GM19099 (cell line): Measurements from ENCODE around the gene PET100.
A peak's percentile ranks its signal among the peaks of the same experiment; 100 is the strongest.

Source experiments
- POLR2A ChIP-seq: IDR thresholded peaks from 3 replicates; pipeline ENCODE4 v1.6.1; 2011; ENCODE audit warnings: low read depth; ENCODE audit not compliant: insufficient read length; ENCODE audit errors: extremely low read depth

PET100 gene, protein sequence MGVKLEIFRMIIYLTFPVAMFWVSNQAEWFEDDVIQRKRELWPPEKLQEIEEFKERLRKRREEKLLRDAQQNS

DNA sequence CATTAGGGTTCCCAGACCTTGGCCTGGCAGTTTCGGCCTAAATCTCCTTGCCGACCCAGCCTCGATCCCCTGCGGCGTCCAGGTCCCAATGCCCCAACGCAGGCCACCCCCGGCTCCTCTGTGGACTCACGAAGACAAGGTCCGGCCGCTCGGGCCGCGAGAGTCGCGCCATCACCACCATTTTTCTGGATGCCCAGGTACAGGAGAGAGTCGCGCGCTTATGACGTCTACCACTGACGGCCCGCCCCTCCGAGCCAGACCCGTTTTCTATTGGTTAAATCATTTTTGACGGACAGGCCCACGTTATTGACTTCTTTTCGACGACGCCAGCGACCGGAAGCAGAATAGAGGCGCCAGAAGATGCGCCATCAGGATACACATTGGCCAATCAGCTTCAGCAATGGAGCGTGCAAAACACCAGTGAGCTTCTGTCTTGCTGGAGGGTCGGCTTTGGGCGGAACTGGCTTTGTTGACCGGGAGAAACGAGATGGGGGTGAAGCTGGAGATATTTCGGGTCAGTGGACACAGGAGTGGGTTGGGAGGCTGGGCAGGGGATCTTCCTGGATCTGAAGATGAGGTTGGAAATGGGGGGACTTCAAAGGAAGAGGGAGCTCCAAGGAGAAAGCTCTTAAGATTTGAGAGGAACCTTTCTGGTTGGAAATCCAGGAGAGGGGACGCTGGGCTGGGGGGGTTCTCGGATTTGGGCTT is at the start of gene PET100, which contains the start of gene XAB2:
Gene PET100, plus strand, starts transcription at position 447 of the 708 bp plus-strand sequence. Its CDS starts 41 bp downstream, at position 488.
Gene XAB2, minus strand, starts transcription at position 199 of the 708 bp plus-strand sequence. Its CDS starts 18 bp downstream, at position 181.
- peak; percentile 59 for TF ChIP-seq POLR2A

DNA sequence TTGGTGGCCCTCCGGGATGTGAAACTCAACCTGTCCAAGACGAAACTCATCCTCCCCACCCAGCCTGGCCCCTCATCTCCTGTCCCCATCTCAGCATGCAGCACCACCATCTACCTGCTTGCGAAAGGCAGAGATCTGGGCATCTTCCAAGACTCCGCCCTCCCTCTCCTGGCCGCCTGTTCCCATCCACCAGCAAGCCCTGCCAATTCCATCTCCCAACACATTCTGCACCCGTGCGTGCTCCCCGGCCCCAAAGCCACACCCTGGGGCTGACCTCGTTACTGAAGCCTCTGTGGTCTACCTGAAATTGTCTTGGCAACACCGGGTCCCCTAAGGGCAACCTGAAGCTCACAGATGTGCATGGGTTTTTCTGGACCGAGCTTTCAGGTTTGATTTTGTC is 47.1 kb upstream of the PET100 start:
- no peak for TF ChIP-seq POLR2A

DNA sequence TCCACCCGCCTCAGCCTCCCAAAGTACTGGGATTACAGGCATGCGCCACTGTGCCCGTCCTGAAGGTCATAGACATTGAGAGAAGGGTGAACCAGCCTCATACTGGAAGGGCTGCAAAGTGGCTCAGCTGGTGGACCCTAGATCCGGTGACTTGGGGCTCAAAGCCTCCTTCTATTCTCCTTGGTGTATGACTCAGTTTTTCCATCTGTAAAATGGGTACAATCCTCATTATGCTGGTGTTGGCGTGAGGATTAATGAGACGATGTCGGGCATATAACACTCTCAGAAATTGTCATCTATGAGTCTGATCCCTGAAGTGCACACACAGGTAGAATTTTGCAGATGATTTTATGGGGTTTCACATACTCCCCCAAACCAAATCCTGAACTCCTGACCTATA is 39.8 kb upstream of the PET100 start:
- no peak for TF ChIP-seq POLR2A

DNA sequence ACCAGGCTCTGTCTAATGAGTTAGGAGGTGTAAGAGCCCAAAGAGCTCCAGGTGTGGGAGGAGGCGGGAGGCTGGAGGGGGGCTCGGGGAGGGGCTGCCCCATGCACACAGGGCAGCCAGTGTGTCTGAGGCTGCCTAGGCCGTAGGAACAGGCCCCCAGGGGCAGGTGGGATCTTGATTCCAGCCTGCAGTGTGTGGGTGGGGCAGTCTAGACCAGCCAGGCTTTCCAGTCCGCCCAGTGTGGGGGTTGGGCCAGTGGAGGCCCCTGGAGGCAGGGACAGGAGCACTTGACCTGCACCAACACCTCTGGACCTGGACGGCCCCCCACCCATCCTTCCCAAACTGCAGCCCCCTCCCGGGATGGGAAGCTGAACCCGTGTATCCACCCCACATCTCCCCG is 39.3 kb upstream of the PET100 start:
- no peak for TF ChIP-seq POLR2A

DNA sequence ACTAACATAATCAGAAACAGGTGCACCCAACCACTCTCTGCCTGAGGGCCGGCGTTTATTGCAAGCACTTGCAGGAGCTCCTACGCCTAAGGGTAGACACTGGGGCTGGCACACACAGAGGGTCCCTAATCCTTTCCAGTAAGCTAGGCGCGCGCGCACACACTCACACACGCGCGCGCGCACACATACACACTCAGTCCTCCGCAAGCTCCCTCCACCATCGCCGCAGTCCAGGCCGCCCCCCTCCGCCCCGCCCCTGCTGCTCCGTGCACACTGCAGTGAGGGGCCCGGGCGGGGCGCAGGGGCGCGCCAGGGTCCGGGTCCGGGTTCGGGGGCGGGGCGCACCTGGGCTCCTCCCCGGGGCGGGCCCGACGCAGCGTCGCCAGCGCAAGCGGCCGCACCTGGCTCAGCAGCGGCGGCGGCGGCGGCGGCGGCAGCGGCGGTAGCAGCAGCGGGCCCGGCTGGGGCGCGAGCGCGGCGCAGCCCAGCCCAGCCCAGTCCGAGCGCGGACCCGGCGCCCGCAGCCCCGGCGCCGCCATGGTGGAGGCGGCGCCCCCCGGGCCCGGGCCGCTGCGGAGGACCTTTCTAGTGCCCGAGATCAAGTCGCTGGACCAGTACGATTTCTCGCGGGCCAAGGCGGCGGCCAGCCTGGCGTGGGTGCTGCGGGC is 34.0 kb upstream of the PET100 start, which contains the start of gene CAMSAP3:
Gene CAMSAP3, plus strand, starts transcription at position 398 of the 668 bp plus-strand sequence. Its CDS starts 140 bp downstream, at position 538.
- no peak for TF ChIP-seq POLR2A

DNA sequence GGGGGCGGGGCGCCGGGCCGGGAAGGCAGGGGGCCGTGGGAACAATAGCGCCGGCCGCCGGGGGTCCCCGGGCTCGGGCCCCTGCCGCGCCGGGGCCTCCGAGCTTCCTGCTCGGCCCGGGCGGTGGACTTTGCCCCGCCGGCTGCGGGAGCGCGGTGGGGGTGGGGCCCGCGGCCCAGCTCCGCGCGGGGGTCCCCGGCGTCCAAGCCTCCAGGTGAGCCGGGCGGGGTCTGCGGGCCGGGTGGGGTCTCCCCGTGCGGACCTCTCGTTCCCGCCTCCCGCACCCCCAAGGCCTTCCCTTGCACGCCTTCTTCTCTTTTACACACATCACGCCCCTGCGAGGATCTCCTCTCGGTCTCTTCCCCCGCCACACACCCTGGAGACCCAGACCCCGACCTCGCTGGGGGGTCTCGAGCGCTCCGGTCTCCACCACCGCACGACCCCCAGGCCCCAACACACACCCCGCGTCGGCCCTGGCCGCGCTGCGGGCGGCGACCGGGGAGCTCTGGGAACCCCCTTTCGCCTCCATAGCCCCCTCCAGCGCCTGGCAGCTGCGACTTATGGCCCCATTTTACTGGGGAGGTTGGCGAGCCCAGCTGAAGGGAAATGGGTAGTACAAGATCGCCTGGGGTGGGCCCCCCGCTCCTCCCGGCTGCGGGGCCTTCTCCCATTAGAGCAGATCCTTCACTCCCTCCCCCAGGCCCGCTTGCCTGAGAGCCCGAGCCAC is 33.2 kb upstream of the PET100 start:
- no peak for TF ChIP-seq POLR2A

DNA sequence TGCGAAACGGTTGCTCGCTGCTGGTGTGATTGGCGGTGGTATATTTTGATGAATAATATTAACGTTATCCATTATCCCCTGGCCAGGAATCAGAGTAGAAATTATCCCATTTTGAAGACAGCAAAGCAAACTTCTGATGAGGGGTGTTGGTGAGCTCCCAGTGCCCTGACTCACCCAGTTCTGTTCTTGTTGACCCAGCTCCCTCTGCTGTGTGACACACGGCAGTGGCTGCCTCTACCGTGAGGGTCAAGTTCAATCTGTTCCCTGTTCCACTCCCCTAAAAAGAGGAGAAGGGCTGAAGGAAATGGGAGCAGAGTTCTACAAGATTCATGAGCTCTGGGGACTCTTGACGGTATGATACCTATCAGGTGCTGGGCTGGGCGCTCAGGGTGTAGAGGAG is 31.9 kb upstream of the PET100 start:
- TF ChIP-seq POLR2A: no peak

DNA sequence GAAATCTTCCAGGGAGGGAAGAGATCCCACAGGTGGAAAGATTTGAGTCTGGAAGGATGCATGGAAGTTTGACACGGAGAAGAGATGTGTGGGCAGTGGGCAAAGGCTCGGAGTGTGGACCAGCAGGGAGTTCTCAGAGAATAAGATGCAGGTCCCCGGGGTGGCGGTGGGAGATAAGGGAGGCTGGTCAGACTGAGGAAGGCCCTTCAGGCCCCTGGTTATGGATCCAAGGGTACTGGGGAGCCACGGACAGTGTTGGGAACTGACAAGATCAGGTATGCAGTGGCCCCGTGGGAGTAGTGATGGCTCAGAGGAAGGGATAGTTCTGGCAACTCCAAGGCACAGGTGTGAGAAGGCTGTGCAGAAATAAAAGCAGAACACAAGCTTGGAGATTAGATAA is 31.4 kb upstream of the PET100 start:
- no peak for TF ChIP-seq POLR2A

DNA sequence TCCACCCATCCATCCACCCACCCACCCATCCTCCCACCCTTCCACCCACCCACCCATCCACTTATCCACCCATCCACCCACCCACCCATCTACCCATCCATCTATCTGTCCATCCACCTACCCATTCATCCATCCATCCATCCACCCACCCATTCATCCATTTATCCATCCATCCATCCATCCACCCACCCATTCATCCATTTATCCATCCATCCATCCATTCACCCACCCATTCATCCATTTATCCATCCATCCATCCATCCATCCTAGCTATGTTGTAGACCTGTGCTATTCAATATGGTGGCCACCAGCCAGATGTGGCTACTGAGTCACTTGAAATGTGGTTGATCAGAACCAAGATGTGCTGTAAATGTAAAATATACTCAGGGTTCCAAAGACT is 28.9 kb upstream of the PET100 start:
- TF ChIP-seq POLR2A: no peak

DNA sequence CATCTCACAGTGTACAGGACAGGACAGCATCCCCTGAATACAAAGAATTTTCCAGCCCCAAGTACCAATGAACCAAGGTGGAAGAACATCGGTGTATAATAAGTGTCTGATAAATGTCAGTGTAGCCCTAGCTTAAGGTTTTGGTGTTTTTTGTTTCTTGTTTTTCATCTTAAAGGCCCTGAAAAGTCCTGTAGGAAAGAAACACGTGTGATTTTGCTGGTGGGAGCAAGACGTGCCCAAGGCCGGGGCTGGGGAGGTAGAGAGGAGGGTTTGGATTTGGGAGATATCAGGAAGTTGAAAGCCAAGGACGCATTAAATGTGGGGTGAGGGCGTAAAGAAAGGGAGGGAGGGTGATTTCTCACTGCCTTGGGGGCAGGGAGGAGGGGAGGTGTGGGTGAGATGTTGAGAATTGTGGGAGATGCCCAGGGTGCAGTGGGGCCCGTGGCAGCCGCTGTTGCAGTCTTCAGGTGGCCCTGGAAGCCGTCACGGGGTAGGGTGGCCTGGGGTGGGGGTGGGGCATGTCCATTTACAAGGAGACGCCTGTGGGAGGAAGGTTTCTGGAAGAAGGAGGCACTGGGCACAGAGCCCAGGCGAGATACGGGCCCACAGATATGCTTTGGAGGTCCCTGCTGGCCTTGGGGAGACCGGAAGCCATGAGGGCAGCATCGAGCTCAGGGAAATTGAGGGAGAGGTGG is 27.2 kb upstream of the PET100 start:
- no peak for TF ChIP-seq POLR2A

DNA sequence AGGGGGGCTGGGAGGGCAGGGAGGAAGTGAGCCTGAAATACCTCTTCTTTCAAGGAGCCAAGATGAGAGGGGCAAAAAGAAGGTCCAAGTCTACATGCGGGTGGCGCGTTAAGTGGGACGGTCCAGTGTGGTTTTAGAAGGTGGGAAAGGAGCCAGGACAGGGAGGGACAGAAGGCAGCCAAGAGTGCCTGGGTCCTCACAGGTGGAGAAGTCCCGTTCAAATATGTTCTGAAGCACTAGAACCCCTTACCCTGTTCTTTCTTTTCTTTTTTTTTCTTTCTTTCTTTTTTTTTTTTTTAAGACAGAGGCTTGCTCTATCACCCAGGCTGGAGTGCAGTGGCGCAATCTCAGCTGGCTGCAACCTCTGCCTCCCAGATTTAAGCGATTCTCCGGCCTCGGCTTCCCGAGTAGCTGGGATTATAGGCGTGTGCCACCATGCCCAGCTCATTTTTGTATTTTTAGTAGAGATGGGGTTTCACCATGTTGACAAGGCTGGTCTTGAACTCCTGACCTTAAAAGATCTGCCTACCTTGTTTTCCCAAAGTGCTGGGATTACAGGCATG is 26.6 kb upstream of the PET100 start:
- no peak for TF ChIP-seq POLR2A

DNA sequence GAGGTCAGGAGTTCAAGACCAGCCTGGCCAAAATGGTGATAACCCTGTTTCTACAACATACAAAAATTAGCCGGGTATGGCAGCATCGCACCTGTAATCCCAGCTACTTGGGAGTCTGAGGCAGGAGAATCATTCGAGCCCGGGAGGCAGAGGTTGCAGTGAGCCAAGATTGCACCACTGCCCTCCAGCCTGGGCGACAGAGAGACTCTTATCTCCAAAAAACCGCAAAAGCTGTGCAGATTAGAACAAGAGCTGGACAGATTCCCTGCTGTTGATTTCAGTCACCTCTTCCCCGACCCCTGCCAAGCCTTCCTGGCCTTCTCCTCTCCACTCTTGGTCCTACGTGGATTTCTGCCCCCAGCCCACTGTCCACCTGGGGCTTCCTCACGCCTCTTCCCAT is 25.7 kb upstream of the PET100 start:
- no peak for TF ChIP-seq POLR2A

DNA sequence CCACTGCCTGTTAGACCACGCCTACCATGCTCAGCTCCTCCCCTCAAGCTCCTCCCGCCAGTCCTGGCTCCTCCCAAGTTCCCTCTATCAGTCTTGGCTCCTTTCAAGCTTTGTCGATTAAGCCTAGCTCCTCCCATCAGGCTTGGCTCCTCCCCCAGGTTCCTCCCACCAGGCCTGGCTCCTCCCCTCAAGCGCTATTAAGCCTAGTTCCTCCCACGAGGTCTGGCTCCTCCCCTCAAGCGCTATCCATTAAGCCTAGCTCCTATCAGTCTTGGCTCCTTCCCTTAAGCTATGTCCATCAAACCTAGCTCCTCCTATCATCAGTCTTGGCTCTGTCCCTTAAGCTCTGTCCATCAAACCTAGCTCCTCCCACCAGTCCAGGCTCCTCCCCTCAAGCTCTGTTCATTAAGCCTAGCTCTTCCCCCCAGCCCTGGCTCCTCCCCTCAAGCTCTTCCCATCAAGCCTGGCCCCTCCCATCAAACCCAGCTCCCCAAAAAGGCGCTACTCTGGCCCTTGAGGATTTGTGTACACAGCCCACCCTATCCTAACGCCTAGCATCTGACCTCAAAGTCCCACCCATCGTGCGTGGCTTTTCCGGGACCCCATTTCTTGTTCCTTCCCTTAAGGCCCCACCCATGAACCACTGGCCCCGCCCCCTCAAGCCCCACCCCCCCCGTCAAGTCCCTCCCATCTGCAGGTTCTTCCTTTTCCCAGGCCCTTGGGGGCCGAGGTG is 23.9 kb upstream of the PET100 start:
- TF ChIP-seq POLR2A: no peak

DNA sequence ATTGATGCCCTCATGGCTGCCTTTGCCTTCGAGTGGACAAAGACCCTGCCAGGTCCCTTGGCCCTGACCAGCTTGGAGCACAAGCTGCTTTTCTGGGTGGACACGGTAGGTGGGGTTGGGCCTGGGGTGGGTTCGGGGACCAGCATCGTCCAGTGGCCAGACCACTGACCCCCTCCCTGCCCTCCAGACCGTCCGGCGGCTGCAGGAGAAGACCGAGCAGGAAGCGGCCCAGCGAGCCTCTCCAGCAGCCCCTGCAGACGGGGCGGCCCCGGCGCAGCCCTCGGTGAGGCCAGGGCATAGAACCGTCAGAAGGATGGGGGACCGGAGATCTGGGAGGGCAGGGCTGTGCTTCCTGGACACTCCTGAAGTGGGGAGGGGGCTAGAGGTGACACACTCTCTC is 23.3 kb upstream of the PET100 start:
- TF ChIP-seq POLR2A: no peak
